H1 (cell line): ENCODE results near the gene GPSM1. TPM values are rescaled to one million over a fixed set of nuclear protein-coding genes. Genes with fewer than 3 reads are reported as not detected.
A peak's percentile ranks its signal among the peaks of the same experiment; 100 is the strongest.

Experiments
- CTCF ChIA-PET: fragments of 300-600 bp; sonication (Branson Sonifier 250); formaldehyde crosslinking; loops from one replicate; lab custom pipeline; 2021; ENCODE audit not compliant: partially characterized antibody; lab: Charles Lee
- POLR2A ChIA-PET: fragments of 300-600 bp; sonication (Branson Sonifier 250); formaldehyde crosslinking; loops from one replicate; lab custom pipeline; 2021; ENCODE audit warnings: inconsistent platforms; ENCODE audit not compliant: partially characterized antibody; lab: Charles Lee
- DNase-seq, 2 experiments: peaks; one replicate each; pipeline versions ENCODE4 v3.0.0 to v3.0.0-alpha.2; 2010 to 2022; ENCODE audit warnings: low spot score in 2 of 2, low read depth in 1 of 2, mixed read lengths in 1 of 2
- FAIRE-seq: peaks from 2 replicates; lab custom pipeline; 2011; peaks lifted over from hg19 to GRCh38; lab: Jason Lieb, UNC
- H2AFZ ChIP-seq: 2 replicates; pipeline ENCODE4 v1.8.1; 2012; ENCODE audit warnings: low read length, inconsistent platforms
- H2AK5ac ChIP-seq: 2 replicates; pipeline ENCODE4 v1.6.1; 2013; ENCODE audit warnings: low read depth, low read length
- H2BK120ac ChIP-seq: replicated peaks from 2 replicates; pipeline ENCODE3; 2013; ENCODE audit warnings: low read depth, low read length, inconsistent platforms
- H2BK12ac ChIP-seq: 2 replicates; pipeline ENCODE4 v1.6.1; 2013; ENCODE audit warnings: low read depth, low read length
- H2BK15ac ChIP-seq: 2 replicates; pipeline ENCODE4 v1.6.1; 2013; ENCODE audit warnings: low read length
- H2BK20ac ChIP-seq: 2 replicates; pipeline ENCODE4 v1.6.1; 2013; ENCODE audit warnings: low read length
- H2BK5ac ChIP-seq: 2 replicates; pipeline ENCODE4 v1.6.1; 2013; ENCODE audit warnings: low read depth, low read length
- H3K14ac ChIP-seq: 2 replicates; pipeline ENCODE4 v1.6.1; 2013; ENCODE audit warnings: inconsistent platforms; ENCODE audit not compliant: insufficient read length
- H3K18ac ChIP-seq: 2 replicates; pipeline ENCODE4 v1.6.1; 2013; ENCODE audit warnings: low read length; ENCODE audit errors: extremely low read depth
- H3K23ac ChIP-seq: 2 replicates; pipeline ENCODE4 v1.6.1; 2013; ENCODE audit warnings: inconsistent platforms; ENCODE audit not compliant: insufficient read length
- H3K23me2 ChIP-seq: 2 replicates; pipeline ENCODE4 v1.6.1; 2013; ENCODE audit warnings: low read depth, low read length
- H3K27ac ChIP-seq: 2 replicates; pipeline ENCODE4 v1.6.1; 2011; ENCODE audit warnings: low read depth, low read length, inconsistent platforms
- H3K27me3 ChIP-seq, 4 experiments: replicated peaks in 1 of 4; 1 replicate in 1 of 4; 2 replicates in 3 of 4; pipeline versions ENCODE4 v1.6.1 to v1.8.1; 2011 to 2013; ENCODE audit warnings: low read length in 3 of 4, mild to moderate bottlenecking in 3 of 4, inconsistent platforms in 2 of 4, mixed read lengths in 2 of 4, moderate library complexity in 1 of 4; ENCODE audit not compliant: control insufficient read depth in 3 of 4, insufficient read depth in 3 of 4; ENCODE audit errors: extremely low read depth in 1 of 4
- H3K36me3 ChIP-seq, 4 experiments: 2 replicates each; pipeline versions ENCODE4 v1.6.1 to v1.8.1; 2011 to 2013; ENCODE audit warnings: mild to moderate bottlenecking in 4 of 4, low read length in 3 of 4, moderate library complexity in 2 of 4, control low read depth in 1 of 4, inconsistent platforms in 1 of 4; ENCODE audit not compliant: insufficient read depth in 4 of 4, control insufficient read depth in 2 of 4
- H3K4ac ChIP-seq: replicated peaks from 2 replicates; pipeline ENCODE3; 2013; ENCODE audit warnings: low read length, low read depth, mixed read lengths, inconsistent platforms; ENCODE audit not compliant: insufficient read length
- H3K4me1 ChIP-seq, 4 experiments: replicated peaks in 1 of 4; 1 replicate in 1 of 4; 2 replicates in 3 of 4; pipeline versions ENCODE4 v1.6.1 to v1.8.1; 2011 to 2013; ENCODE audit warnings: low read length in 3 of 4, inconsistent platforms in 2 of 4, mixed read lengths in 1 of 4; ENCODE audit not compliant: insufficient read depth in 4 of 4, control insufficient read depth in 3 of 4
- H3K4me2 ChIP-seq, 2 experiments: 2 replicates each; pipeline versions ENCODE4 v1.6.1 to v1.8.1; 2011 to 2013; ENCODE audit warnings: low read depth in 2 of 2, low read length in 2 of 2, control low read depth in 1 of 2, inconsistent platforms in 1 of 2, mild to moderate bottlenecking in 1 of 2; ENCODE audit not compliant: insufficient read depth in 1 of 2
- H3K4me3 ChIP-seq, 4 experiments: fragments of 200-600, 300-600 bp in 1 of 4; sonication (generic), shearing (Covaris generic), sonication (Bioruptor Twin) in 1 of 4; 2 replicates each; pipeline versions ENCODE4 v1.5.1 to v1.8.1; 2011 to 2016; ENCODE audit warnings: low read length in 4 of 4, low read depth in 3 of 4, control low read depth in 2 of 4, inconsistent platforms in 2 of 4, mild to moderate bottlenecking in 2 of 4, mixed read lengths in 1 of 4, moderate library complexity in 1 of 4; ENCODE audit not compliant: insufficient read depth in 2 of 4; ENCODE audit errors: extremely low read depth in 1 of 4
- H3K56ac ChIP-seq: replicated peaks from 2 replicates; pipeline ENCODE3; 2013; ENCODE audit warnings: low read depth, mild to moderate bottlenecking, mixed read lengths, low read length, inconsistent platforms; ENCODE audit not compliant: insufficient read length
- H3K79me1 ChIP-seq: 2 replicates; pipeline ENCODE4 v1.6.1; 2013; ENCODE audit warnings: low read depth, low read length, control low read depth
- H3K79me2 ChIP-seq, 2 experiments: 2 replicates each; pipeline versions ENCODE4 v1.6.1 to v1.8.1; 2012 to 2013; ENCODE audit warnings: low read length in 2 of 2, mild to moderate bottlenecking in 2 of 2, inconsistent platforms in 1 of 2; ENCODE audit not compliant: insufficient read depth in 2 of 2, control insufficient read depth in 1 of 2
- H3K9ac ChIP-seq, 4 experiments: replicated peaks in 1 of 4; 1 replicate in 1 of 4; 2 replicates in 3 of 4; pipeline versions ENCODE4 v1.6.1 to v1.8.1; 2011 to 2013; ENCODE audit warnings: low read depth in 3 of 4, low read length in 3 of 4, control low read depth in 2 of 4, mild to moderate bottlenecking in 2 of 4, moderate library complexity in 2 of 4, inconsistent platforms in 1 of 4; ENCODE audit errors: extremely low read depth in 1 of 4
- H3K9me3 ChIP-seq, 2 experiments: 2 replicates each; pipeline versions ENCODE4 v1.6.1 to v1.8.1; 2012 to 2013; ENCODE audit warnings: mild to moderate bottlenecking in 2 of 2, moderate library complexity in 2 of 2, control low read depth in 1 of 2, inconsistent platforms in 1 of 2, low read depth in 1 of 2, low read length in 1 of 2, mixed read lengths in 1 of 2; ENCODE audit not compliant: insufficient read depth in 2 of 2
- H4K20me1 ChIP-seq, 2 experiments: replicated peaks in 1 of 2; 2 replicates each; pipeline versions ENCODE3 to v1.8.1; 2011 to 2013; ENCODE audit warnings: inconsistent platforms in 2 of 2, low read length in 2 of 2, mild to moderate bottlenecking in 1 of 2; ENCODE audit not compliant: insufficient read depth in 2 of 2, control insufficient read depth in 1 of 2
- H4K5ac ChIP-seq: 2 replicates; pipeline ENCODE4 v1.6.1; 2013; ENCODE audit warnings: low read length, low read depth, mixed read lengths, inconsistent platforms; ENCODE audit not compliant: insufficient read length
- H4K8ac ChIP-seq: 2 replicates; pipeline ENCODE4 v1.8.0; 2013; ENCODE audit warnings: mild to moderate bottlenecking, moderate library complexity, low read length, inconsistent platforms; ENCODE audit not compliant: insufficient read depth; ENCODE audit errors: extremely low read depth
- H4K91ac ChIP-seq: replicated peaks from 2 replicates; pipeline ENCODE3; 2013; ENCODE audit warnings: low read length, mixed read lengths, inconsistent platforms; ENCODE audit not compliant: insufficient read length
- KDM1A ChIP-seq: fragments of 200-600, 300-600 bp; sonication (generic); IDR thresholded peaks from 2 replicates; pipeline ENCODE4 v1.7.1; 2016; ENCODE audit warnings: mild to moderate bottlenecking, low read length, borderline replicate concordance
- PHF8 ChIP-seq: fragments of 200-600 bp; sonication (generic); conservative IDR thresholded peaks from 2 replicates; pipeline ENCODE4 v1.7.1; 2012; ENCODE audit warnings: low read depth, mild to moderate bottlenecking, inconsistent platforms, low read length, moderate library complexity
- POU5F1 ChIP-seq: IDR thresholded peaks from 2 replicates; pipeline ENCODE4 v1.6.1; 2011; ENCODE audit warnings: low read depth, mild to moderate bottlenecking, low read length, moderate library complexity
- RNF2 ChIP-seq: fragments of 200-900, 300-1000 bp; sonication (generic); IDR thresholded peaks from 2 replicates; pipeline ENCODE4 v1.7.1; 2016; ENCODE audit warnings: borderline replicate concordance, low read depth, mild to moderate bottlenecking, antibody characterized with exemption, low read length; ENCODE audit not compliant: poor library complexity, severe bottlenecking; ENCODE audit errors: missing control alignments
- SIRT6 ChIP-seq: IDR thresholded peaks from one replicate; pipeline ENCODE4 v1.7.1; 2012; ENCODE audit warnings: low read length, inconsistent platforms
- SP4 ChIP-seq: IDR thresholded peaks from 2 replicates; pipeline ENCODE4 v1.6.1; 2012; ENCODE audit warnings: low read length, inconsistent platforms
- SRF ChIP-seq: IDR thresholded peaks from 2 replicates; pipeline ENCODE4 v1.6.1; 2011; ENCODE audit warnings: mild to moderate bottlenecking, low read depth, low read length, moderate library complexity
- YY1 ChIP-seq: IDR thresholded peaks from 2 replicates; pipeline ENCODE4 v1.6.1; 2011; ENCODE audit warnings: low read depth, mild to moderate bottlenecking, low read length
- ZNF274 ChIP-seq: IDR thresholded peaks from 2 replicates; pipeline ENCODE4 v1.7.0; 2012; ENCODE audit warnings: low read length, borderline replicate concordance; ENCODE audit errors: extremely low read depth
- WGBS, 2 experiments: shearing (Covaris generic) in 1 of 2; methylation state at CpG; one replicate each; pipeline versions ENCODE4 v1.1.6 to v1.1.7; 2013 to 2015; ENCODE audit warnings: low lambda C conversion rate in 2 of 2, mixed read lengths in 2 of 2, inconsistent platforms in 1 of 2, low coverage in 1 of 2, missing lambda C conversion rate in 1 of 2; ENCODE audit not compliant: insufficient replicate concordance in 2 of 2, insufficient coverage in 1 of 2, insufficient read length in 1 of 2; ENCODE audit errors: extremely low coverage in 1 of 2, missing lambda C conversion rate in 1 of 2; 5-methylcytosine and 5-hydroxymethylcytosine counted together
- polyA plus RNA-seq, 7 experiments: library from polyadenylated mRNA; depleted of rRNA in 3 of 7; stranded (reverse) in 5 of 7; unstranded in 2 of 7; fragments of >200 nt in 5 of 7; fragments of 200-250 nt in 2 of 7; gene quantifications; 1 replicate in 5 of 7; 2 replicates in 1 of 7; 4 replicates in 1 of 7; pipeline versions ENCODE4 v1.2.1 to v1.2.3, GENCODE V29; 2011 to 2013; ENCODE audit warnings: missing spikeins in 2 of 7, mixed read lengths in 2 of 7
- total RNA-seq: library from RNA; stranded (reverse); fragmentation: NEBNext Ultra II Directional; extraction: Animal tissue kit (Norgen Biotek cat#: 25700); gene quantifications from 2 replicates; pipeline ENCODE4 v1.2.1, GENCODE V29; 2021

Gene GPSM1
- total and polyA plus RNA-seq, 2 of the 8 experiments (the other 6 are each of a cell fraction or from before 2014, with no cell fraction given), result 12.8 to 18.0 TPM

- Histone ChIP-seq H2AFZ (no peak overlapping the region), H3K27me3 (no peaks in the 10 kb centered on the region), H2BK15ac (no peak overlapping the region), H3K18ac (no peak overlapping the region; the same call in 1 of the 2 replicates), H3K23me2 (no peaks in the 10 kb centered on the region), H3K56ac (no peak overlapping the region), H4K91ac (no peak overlapping the region), H3K14ac (no peak overlapping the region), H3K79me2 (no peaks in the 10 kb centered on the region), H4K5ac (no peak overlapping the region), H4K8ac (peak overlapping the region; percentile 80; the same call in 1 of the 2 replicates), H3K79me1 (no peaks in the 10 kb centered on the region), H3K36me3 (no peaks in the 10 kb centered on the region; a peak in 1 of 8 replicates), H3K23ac (no peak overlapping the region), H2BK120ac (no peak overlapping the region), H3K27ac (no peak overlapping the region), H2BK20ac (no peak overlapping the region), H2BK5ac (no peak overlapping the region; the same call in 1 of the 2 replicates), H2BK12ac (no peak overlapping the region), H4K20me1 (peaks cover under 1 to 2% of the 10 kb centered on the region in 2 experiments), H3K4me2 (no peak overlapping the region), H2AK5ac (no peak overlapping the region), H3K4me3 (no peak overlapping the region), H3K9me3 (no peaks in the 10 kb centered on the region)
- CTCF ChIA-PET, result interaction anchor here (1.1 to 3.0 kb wide), 8 partner anchors 8 to 301 kb away, joined by 3 to 19 read pairs (median 6); partner anchors contain the start of gene DNLZ
- FAIRE-seq (no peak), DNase-seq (no peak)
- TF ChIP-seq ZNF274 (no peak), RNF2 (no peak), SP4 (no peak), KDM1A (no peak), SRF (no peak), PHF8 (no peak), POU5F1 (no peak), YY1 (no peak), SIRT6 (no peak)
- TF ChIP-seq, all 59 proteins: peak for 0
- Histone ChIP-seq H3K4me1 (no peaks in the 10 kb centered on the region), H3K9ac (no peak overlapping the region), H3K4ac (no peak overlapping the region)
- POLR2A ChIA-PET, result interaction anchor here (0.8 to 7.2 kb wide), 8 partner anchors 9 to 68 kb away, joined by 3 to 43 read pairs (median 4); partner anchors contain the start of genes DNLZ and SNAPC4
- 92% methylated on average over 33 of the region's 54 CpGs; no CpG with 5 or more reads in 1 of the 2 experiments for WGBS, 2 experiments
Measured at GRCh38 chr9:136370687-136371532, 43.6 kb downstream of the GPSM1 start.
